ENCODE data around the gene USP47.

The USP47 gene

GRCh38 chr11:11864803-11865202, 23.0 kb downstream of the USP47 start:
- no peak for DNase-seq (ENCODE audit: low read depth)

- no peak for DNase-seq (ENCODE audit: low read depth)
Observed at GRCh38 chr11:11865449-11865848, 23.7 kb downstream of the USP47 start.

- DNase-seq (ENCODE audit: low read depth): no peak
Observed at GRCh38 chr11:11866203-11866602, 24.4 kb downstream of the USP47 start.

GRCh38 chr11:11867720-11868119, 25.9 kb downstream of the USP47 start:
- DNase-seq (ENCODE audit: low read depth): no peak

- DNase-seq (ENCODE audit: low read depth): no peak
Observed at GRCh38 chr11:11871991-11872401, 30.2 kb downstream of the USP47 start.

- DNase-seq (ENCODE audit: low read depth): no peak
Observed at GRCh38 chr11:11876458-11876857, 34.7 kb downstream of the USP47 start.

GRCh38 chr11:11880179-11880578, 38.4 kb downstream of the USP47 start:
- no peak for DNase-seq (ENCODE audit: low read depth)

- DNase-seq (ENCODE audit: low read depth): no peak
Observed at GRCh38 chr11:11882539-11882938, 40.8 kb downstream of the USP47 start.

GRCh38 chr11:11884351-11884750, 42.6 kb downstream of the USP47 start:
- DNase-seq (ENCODE audit: low read depth): no peak

- DNase-seq (ENCODE audit: low read depth): no peak
Observed at GRCh38 chr11:11884774-11885481, 43.2 kb downstream of the USP47 start.

GRCh38 chr11:11894486-11894885, 52.7 kb downstream of the USP47 start:
- no peak for DNase-seq (ENCODE audit: low read depth)

GRCh38 chr11:11895672-11896071, 53.9 kb downstream of the USP47 start:
- DNase-seq (ENCODE audit: low read depth): no peak

GRCh38 chr11:11898648-11899047, 56.9 kb downstream of the USP47 start:
- no peak for DNase-seq (ENCODE audit: low read depth)

GRCh38 chr11:11899401-11899800, 57.6 kb downstream of the USP47 start:
- DNase-seq (ENCODE audit: low read depth): no peak

- no peak for DNase-seq (ENCODE audit: low read depth)
Observed at GRCh38 chr11:11901929-11902328, 60.2 kb downstream of the USP47 start.

GRCh38 chr11:11909727-11910126, 68.0 kb downstream of the USP47 start:
- DNase-seq (ENCODE audit: low read depth): no peak

- DNase-seq (ENCODE audit: low read depth): no peak
Observed at GRCh38 chr11:11910541-11910940, 68.8 kb downstream of the USP47 start.

GRCh38 chr11:11913395-11913794, 71.6 kb downstream of the USP47 start:
- no peak for DNase-seq (ENCODE audit: low read depth)

GRCh38 chr11:11915625-11916024, 73.9 kb downstream of the USP47 start:
- DNase-seq (ENCODE audit: low read depth): no peak

- DNase-seq (ENCODE audit: low read depth): no peak
Observed at GRCh38 chr11:11916981-11917399, 75.2 kb downstream of the USP47 start.

- no peak for DNase-seq (ENCODE audit: low read depth)
Observed at GRCh38 chr11:11923828-11924227, 82.1 kb downstream of the USP47 start.

- DNase-seq (ENCODE audit: low read depth): no peak
Observed at GRCh38 chr11:11929920-11930319, 88.1 kb downstream of the USP47 start.

- no peak for DNase-seq (ENCODE audit: low read depth)
Observed at GRCh38 chr11:11931461-11932055, 89.8 kb downstream of the USP47 start.

GRCh38 chr11:11935536-11935935, 93.8 kb downstream of the USP47 start:
- no peak for DNase-seq (ENCODE audit: low read depth)

All from stimulated activated CD8-positive, alpha-beta memory T cell treated with anti-CD3 and anti-CD28 coated beads, Interleukin-15, amount 100 ng/mL, for 24 hours (primary cell).